DND-41 (cell line): Measurements from ENCODE around the gene CLMN.

Experiments
- ATAC-seq: fragments of 200-7000 bp; cut with Tn5 transposase; 3 replicates; pipeline ENCODE4 v1.9.1; 2021; ENCODE audit warnings: low read depth; ENCODE audit not compliant: insufficient read depth
- DNase-seq: peaks from one replicate; pipeline ENCODE4 v3.0.0-alpha.2; 2020
- H2AFZ ChIP-seq: 2 replicates; pipeline ENCODE4 v1.6.0; 2012; ENCODE audit warnings: low read depth, low read length
- H3K27ac ChIP-seq: 2 replicates; pipeline ENCODE4 v1.5.1; 2012; ENCODE audit warnings: low read length, inconsistent platforms
- H3K27me3 ChIP-seq: fragments of 200-600 bp; sonication (generic); 2 replicates; pipeline ENCODE4 v1.6.0; 2012; ENCODE audit warnings: low read length, mild to moderate bottlenecking, inconsistent platforms; ENCODE audit not compliant: insufficient read depth, poor library complexity
- H3K36me3 ChIP-seq: 2 replicates; pipeline ENCODE4 v1.5.1; 2012; ENCODE audit warnings: low read length, inconsistent platforms; ENCODE audit not compliant: insufficient read depth
- H3K4me1 ChIP-seq: 2 replicates; pipeline ENCODE4 v1.5.1; 2012; ENCODE audit warnings: mild to moderate bottlenecking, low read length; ENCODE audit not compliant: insufficient read depth
- H3K4me2 ChIP-seq: 2 replicates; pipeline ENCODE4 v1.6.0; 2012; ENCODE audit warnings: mild to moderate bottlenecking, moderate library complexity, low read length, inconsistent platforms; ENCODE audit not compliant: insufficient read depth
- H3K4me3 ChIP-seq, 2 experiments: fragments of 200-600 bp in 1 of 2; shearing (Covaris generic) in 1 of 2; 2 replicates each; pipeline ENCODE4 v1.5.1; 2012 to 2016; ENCODE audit warnings: inconsistent platforms in 2 of 2, low read length in 2 of 2, mild to moderate bottlenecking in 2 of 2, low read depth in 1 of 2, moderate library complexity in 1 of 2
- H3K79me2 ChIP-seq: 2 replicates; pipeline ENCODE4 v1.6.0; 2012; ENCODE audit warnings: low read length, inconsistent platforms; ENCODE audit not compliant: insufficient read depth
- H3K9ac ChIP-seq: 2 replicates; pipeline ENCODE4 v1.6.0; 2012; ENCODE audit warnings: low read depth, mild to moderate bottlenecking, inconsistent platforms, low read length, moderate library complexity
- H3K9me3 ChIP-seq: 2 replicates; pipeline ENCODE4 v1.5.1; 2012; ENCODE audit warnings: low read length, moderate library complexity, mild to moderate bottlenecking, inconsistent platforms; ENCODE audit not compliant: insufficient read depth, severe bottlenecking
- H4K20me1 ChIP-seq: 2 replicates; pipeline ENCODE4 v1.6.0; 2012; ENCODE audit warnings: low read length; ENCODE audit not compliant: insufficient read depth
- EZH2 ChIP-seq: IDR thresholded peaks from 3 replicates; pipeline ENCODE4 v1.6.1; 2012; ENCODE audit warnings: borderline replicate concordance, low read depth, mild to moderate bottlenecking, moderate library complexity, low read length, inconsistent platforms; ENCODE audit not compliant: severe bottlenecking
- TF ChIP-seq, protein P1 (sequence below): IDR thresholded peaks from 2 replicates; pipeline ENCODE4 v1.5.1; 2012; ENCODE audit warnings: borderline replicate concordance, low read length, moderate library complexity, mild to moderate bottlenecking; ENCODE audit not compliant: poor library complexity, severe bottlenecking; ENCODE audit errors: extremely low read depth

CLMN gene

DNA sequence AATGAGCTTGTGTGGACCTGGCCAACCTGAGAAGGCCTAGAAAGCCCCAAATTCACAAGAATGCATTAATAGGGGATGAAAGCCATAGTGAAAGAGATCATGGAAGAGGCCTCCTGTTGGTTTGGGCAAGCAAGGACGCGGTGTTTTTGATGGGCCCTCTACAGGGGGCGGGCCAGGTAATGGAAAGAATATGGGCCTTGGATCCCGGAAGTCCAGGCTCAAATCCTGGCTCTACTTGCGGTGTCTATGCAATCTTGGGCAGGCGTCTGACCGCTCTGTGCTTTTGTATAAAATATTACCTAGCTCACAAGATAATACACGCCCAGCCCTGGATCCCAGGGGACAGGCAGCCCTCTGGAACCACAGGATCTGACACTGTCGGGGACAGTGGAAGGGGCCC is 41.1 kb upstream of the CLMN start:
- Histone ChIP-seq H3K27ac (no peak overlapping the region), H3K9me3 (no peaks in the 10 kb centered on the region), H3K79me2 (no peaks in the 10 kb centered on the region), H3K4me2 (no peak overlapping the region), H3K36me3 (no peaks in the 10 kb centered on the region), H3K4me3 (no peak overlapping the region), H4K20me1 (no peaks in the 10 kb centered on the region), H3K4me1 (no peaks in the 10 kb centered on the region), H3K27me3 (peaks cover 3% of the 10 kb centered on the region), H2AFZ (no peak overlapping the region), H3K9ac (no peak overlapping the region)
- TF ChIP-seq, protein P1, sequence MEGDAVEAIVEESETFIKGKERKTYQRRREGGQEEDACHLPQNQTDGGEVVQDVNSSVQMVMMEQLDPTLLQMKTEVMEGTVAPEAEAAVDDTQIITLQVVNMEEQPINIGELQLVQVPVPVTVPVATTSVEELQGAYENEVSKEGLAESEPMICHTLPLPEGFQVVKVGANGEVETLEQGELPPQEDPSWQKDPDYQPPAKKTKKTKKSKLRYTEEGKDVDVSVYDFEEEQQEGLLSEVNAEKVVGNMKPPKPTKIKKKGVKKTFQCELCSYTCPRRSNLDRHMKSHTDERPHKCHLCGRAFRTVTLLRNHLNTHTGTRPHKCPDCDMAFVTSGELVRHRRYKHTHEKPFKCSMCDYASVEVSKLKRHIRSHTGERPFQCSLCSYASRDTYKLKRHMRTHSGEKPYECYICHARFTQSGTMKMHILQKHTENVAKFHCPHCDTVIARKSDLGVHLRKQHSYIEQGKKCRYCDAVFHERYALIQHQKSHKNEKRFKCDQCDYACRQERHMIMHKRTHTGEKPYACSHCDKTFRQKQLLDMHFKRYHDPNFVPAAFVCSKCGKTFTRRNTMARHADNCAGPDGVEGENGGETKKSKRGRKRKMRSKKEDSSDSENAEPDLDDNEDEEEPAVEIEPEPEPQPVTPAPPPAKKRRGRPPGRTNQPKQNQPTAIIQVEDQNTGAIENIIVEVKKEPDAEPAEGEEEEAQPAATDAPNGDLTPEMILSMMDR: no peak
- no peak for TF ChIP-seq EZH2
- ATAC-seq (no peak), DNase-seq (no peak)

DNA sequence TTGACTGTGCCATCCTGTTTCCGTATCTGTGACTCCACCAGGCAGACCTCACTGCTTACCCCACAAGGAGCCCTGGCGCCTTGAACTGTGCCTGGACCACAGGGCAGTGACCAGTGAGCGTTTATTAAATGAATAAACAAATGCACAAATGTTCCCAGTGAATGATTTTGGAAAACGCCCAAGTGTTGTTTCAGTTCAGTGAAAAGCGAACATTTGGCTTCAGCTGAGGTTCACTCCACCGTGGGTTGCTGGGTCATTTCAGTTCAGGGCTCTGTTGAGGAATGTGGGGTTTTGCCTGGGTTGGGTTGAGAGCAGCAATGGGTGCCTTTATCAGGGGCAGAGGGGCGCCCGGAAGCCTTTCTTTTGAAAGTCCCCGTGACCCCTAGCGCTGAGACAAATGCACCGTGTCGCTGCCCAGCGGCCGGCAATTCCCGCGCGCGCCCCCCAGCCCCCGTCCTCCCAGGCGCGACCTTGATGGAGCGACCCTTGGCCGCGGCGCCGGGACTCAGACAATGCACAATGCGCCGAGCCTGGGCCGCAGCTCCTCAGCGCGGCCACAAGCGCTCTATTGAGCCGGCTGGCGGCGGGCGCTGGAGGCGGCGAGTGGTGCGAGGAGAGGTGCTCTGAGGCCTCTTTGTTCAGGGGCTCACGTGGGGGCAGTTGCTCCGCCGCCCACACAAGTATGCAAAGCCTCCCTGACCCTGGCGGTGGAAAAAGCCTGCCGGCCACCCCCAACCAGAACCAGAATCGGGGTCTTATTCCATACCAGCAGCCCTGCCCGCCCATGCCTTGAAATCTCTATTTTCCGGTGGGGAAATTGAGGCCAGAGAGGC is 40.5 kb upstream of the CLMN start:
- H3K4me3 ChIP-seq: no peak overlapping the region
- DNase-seq (no peak), ATAC-seq (no peak)
- H4K20me1 ChIP-seq: no peaks in the 10 kb centered on the region
- no peaks in the 10 kb centered on the region for H3K4me1 ChIP-seq
- H3K27ac ChIP-seq: no peak overlapping the region
- no peaks in the 10 kb centered on the region for H3K79me2 ChIP-seq
- H3K4me2 ChIP-seq: no peak overlapping the region
- peaks cover 3% of the 10 kb centered on the region for H3K27me3 ChIP-seq
- no peak overlapping the region for H2AFZ ChIP-seq
- H3K9me3 ChIP-seq: no peaks in the 10 kb centered on the region
- H3K36me3 ChIP-seq: no peaks in the 10 kb centered on the region
- TF ChIP-seq EZH2: no peak
- TF ChIP-seq, protein P1: no peak
- H3K9ac ChIP-seq: no peak overlapping the region

DNA sequence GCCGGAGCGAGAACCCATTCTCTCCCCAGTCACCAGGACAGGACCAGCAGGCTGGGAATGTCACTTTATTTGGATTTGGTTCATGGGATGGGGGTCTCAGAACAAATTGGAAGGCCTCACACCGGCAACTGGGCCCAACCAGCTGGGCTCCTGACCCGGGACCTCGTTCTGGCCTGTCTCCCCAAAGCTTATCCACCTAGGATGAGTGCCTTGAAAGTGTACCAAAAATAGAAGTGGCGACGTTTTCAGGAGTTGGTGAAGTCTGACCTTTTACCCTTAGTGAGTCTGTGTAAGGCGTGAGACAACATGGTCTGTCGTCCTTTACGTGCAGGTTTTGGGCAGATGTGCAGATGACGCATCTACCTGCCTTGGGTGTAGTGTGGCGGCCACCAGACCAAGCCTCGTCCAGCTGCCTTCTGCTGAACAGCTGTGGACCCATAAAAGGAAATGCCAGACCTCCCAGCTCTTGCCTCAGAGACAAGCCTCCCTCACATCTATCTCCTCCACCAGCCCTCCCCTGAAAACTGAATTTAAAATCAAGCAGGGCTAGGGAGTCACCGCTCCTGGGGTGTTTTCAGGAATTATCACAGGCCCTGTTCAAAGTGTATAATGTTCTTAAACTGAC is 36.6 kb upstream of the CLMN start:
- TF ChIP-seq, protein P1: no peak
- TF ChIP-seq EZH2: no peak
- ATAC-seq (no peak), DNase-seq (no peak)
- H3K4me3 ChIP-seq: no peak overlapping the region
- no peaks in the 10 kb centered on the region for H3K27me3 ChIP-seq
- H4K20me1 ChIP-seq: no peaks in the 10 kb centered on the region
- H3K9ac ChIP-seq: no peak overlapping the region
- H2AFZ ChIP-seq: no peak overlapping the region
- no peaks in the 10 kb centered on the region for H3K79me2 ChIP-seq
- no peak overlapping the region for H3K4me2 ChIP-seq
- no peaks in the 10 kb centered on the region for H3K4me1 ChIP-seq
- no peaks in the 10 kb centered on the region for H3K36me3 ChIP-seq
- H3K27ac ChIP-seq: no peak overlapping the region
- H3K9me3 ChIP-seq: no peaks in the 10 kb centered on the region
